PC-3 (cell line): ENCODE measurements around the gene KRT40. TPM values are rescaled to one million over a fixed set of nuclear protein-coding genes. Genes with fewer than 3 reads are reported as not detected.

ENCODE experiments used
- ATAC-seq: fragments of 200-7000 bp; cut with Tn5 transposase; 2 replicates; pipeline ENCODE4 v1.9.1; 2020; ENCODE audit warnings: mild to moderate bottlenecking, moderate library complexity
- BruUV-seq: library from RNA; stranded (reverse); fragments of 400-500 nt; replicated peaks from 2 replicates; lab custom pipeline; 2021; lab: Mats Ljungman, UMichigan
- CTCF ChIA-PET: fragments of 300-600 bp; sonication (Branson Sonifier 250); formaldehyde crosslinking; loops from one replicate; lab custom pipeline; 2022; ENCODE audit warnings: antibody characterized with exemption; lab: Charles Lee
- POLR2A ChIA-PET: fragments of 300-600 bp; sonication (Branson Sonifier 250); formaldehyde crosslinking; loops from one replicate; lab custom pipeline; 2022; ENCODE audit warnings: antibody characterized with exemption; ENCODE audit not compliant: unreplicated experiment; lab: Charles Lee
- DNase-seq: peaks from one replicate; pipeline ENCODE4 v3.0.0-alpha.2; 2015
- H2AFZ ChIP-seq: fragments of 300-600 bp; sonication (generic); 2 replicates; pipeline ENCODE4 v1.6.0; 2016; ENCODE audit warnings: antibody characterized with exemption, low read length
- H3F3A ChIP-seq: fragments of 300-600 bp; sonication (generic); one replicate; pipeline ENCODE4 v1.6.0; 2017; ENCODE audit warnings: antibody characterized with exemption, low read length, control low read depth, mild to moderate bottlenecking; ENCODE audit not compliant: unreplicated experiment
- H3K27ac ChIP-seq: fragments of 300-600 bp; sonication (generic); 2 replicates; pipeline ENCODE4 v1.5.1; 2016; ENCODE audit warnings: mild to moderate bottlenecking, low read length
- H3K27me3 ChIP-seq: fragments of 300-600 bp; sonication (generic); 2 replicates; pipeline ENCODE4 v1.6.1; 2016; ENCODE audit warnings: low read length, mixed read lengths
- H3K36me3 ChIP-seq: fragments of 300-600 bp; sonication (generic); 2 replicates; pipeline ENCODE4 v1.6.1; 2016; ENCODE audit warnings: low read depth, mixed run types, low read length, mixed read lengths
- H3K4me1 ChIP-seq: fragments of 300-600 bp; sonication (generic); 2 replicates; pipeline ENCODE4 v1.5.1; 2016; ENCODE audit warnings: low read length; ENCODE audit not compliant: insufficient read depth
- H3K4me2 ChIP-seq: fragments of 300-600 bp; sonication (generic); 2 replicates; pipeline ENCODE4 v1.6.0; 2016; ENCODE audit warnings: low read length
- H3K4me3 ChIP-seq: fragments of 300-600 bp; sonication (generic); 2 replicates; pipeline ENCODE4 v1.5.1; 2016; ENCODE audit warnings: mild to moderate bottlenecking, low read length, mixed read lengths
- H3K79me2 ChIP-seq: fragments of 300-600 bp; sonication (generic); 2 replicates; pipeline ENCODE4 v1.6.1; 2017; ENCODE audit warnings: low read length, mixed read lengths
- H3K9ac ChIP-seq: fragments of 300-600 bp; sonication (generic); 2 replicates; pipeline ENCODE4 v1.6.0; 2016; ENCODE audit warnings: mild to moderate bottlenecking, low read length
- H3K9me2 ChIP-seq: fragments of 300-600 bp; sonication (generic); replicated peaks from 2 replicates; pipeline ENCODE4 v1.6.1; 2016; ENCODE audit warnings: mixed run types, low read length, mixed read lengths
- H3K9me3 ChIP-seq: fragments of 300-600 bp; sonication (generic); 2 replicates; pipeline ENCODE4 v1.6.1; 2016; ENCODE audit warnings: low read length, mixed read lengths
- H4K20me1 ChIP-seq: fragments of 300-600 bp; sonication (generic); 2 replicates; pipeline ENCODE4 v1.6.1; 2016; ENCODE audit warnings: low read length, mixed read lengths
- CTCF ChIP-seq: fragments of 300-600 bp; sonication (generic); conservative IDR thresholded peaks from 2 replicates; pipeline ENCODE4 v1.5.1; 2017; ENCODE audit warnings: antibody characterized with exemption, low read depth, mild to moderate bottlenecking, low read length
- EZH2 ChIP-seq: fragments of 300-600 bp; sonication (generic); IDR thresholded peaks from one replicate; pipeline ENCODE4 v1.6.1; 2017; ENCODE audit warnings: antibody characterized with exemption, mild to moderate bottlenecking, low read length; ENCODE audit not compliant: unreplicated experiment
- EZH2phosphoT487 ChIP-seq: fragments of 300-600 bp; sonication (generic); IDR thresholded peaks from 2 replicates; pipeline ENCODE4 v1.6.1; 2018; ENCODE audit warnings: mild to moderate bottlenecking, antibody characterized with exemption, low read length, borderline replicate concordance
- intact Hi-C: fragments of 100-400 bp; cut with micrococcal nuclease; formaldehyde crosslinking; loops from 2 replicates; pipeline ENCODE4 v1.9.0; 2023
- total RNA-seq: library from RNA; depleted of rRNA; stranded (reverse); fragments of >200 nt; gene quantifications from 2 replicates; pipeline ENCODE4 v1.2.3, GENCODE V29; 2014

The KRT40 gene
- total RNA-seq, 1 experiment from 2014 or later: not detected

- H3K4me3 ChIP-seq: peak overlapping the region; percentile 4; the same call in 1 of the 2 replicates
- no peaks in the 10 kb centered on the region for H3K27me3 ChIP-seq
- intact Hi-C loops: loop anchor here (1.0 to 5.0 kb wide), 2 partner anchors 41 to 106 kb away; partner anchors contain the start of gene KRTAP2-3
- POLR2A ChIA-PET: interaction anchor here (0.6 to 0.7 kb wide), 3 partner anchors 27 to 711 kb away, joined by 3 to 6 read pairs (median 5); no protein-coding TSS in a partner anchor
- no peaks in the 10 kb centered on the region for H3K9me2 ChIP-seq
- H3F3A ChIP-seq: peaks cover 6% of the 10 kb centered on the region
- CTCF ChIA-PET: no interaction called here
- peaks cover 70% of the 10 kb centered on the region for H3K4me1 ChIP-seq
- H3K9me3 ChIP-seq: no peaks in the 10 kb centered on the region
- no peaks in the 10 kb centered on the region for H3K36me3 ChIP-seq
- H4K20me1 ChIP-seq: no peaks in the 10 kb centered on the region
- H3K4me2 ChIP-seq: peak overlapping the region; percentile 58
- H3K79me2 ChIP-seq: no peaks in the 10 kb centered on the region
- H3K27ac ChIP-seq: peak overlapping the region; percentile 92
- H3K9ac ChIP-seq: peak overlapping the region; percentile 55
- TF ChIP-seq CTCF: no peak
- TF ChIP-seq EZH2: no peak
- TF ChIP-seq EZH2phosphoT487: no peak
- H2AFZ ChIP-seq: no peak overlapping the region
- DNase-seq: peak; percentile 96
- BruUV-seq: TSS peak; percentile 84
- peak; percentile 89 for ATAC-seq
Measured at GRCh38 chr17:40956401-40957254, 27.5 kb downstream of the KRT40 start.

DNA sequence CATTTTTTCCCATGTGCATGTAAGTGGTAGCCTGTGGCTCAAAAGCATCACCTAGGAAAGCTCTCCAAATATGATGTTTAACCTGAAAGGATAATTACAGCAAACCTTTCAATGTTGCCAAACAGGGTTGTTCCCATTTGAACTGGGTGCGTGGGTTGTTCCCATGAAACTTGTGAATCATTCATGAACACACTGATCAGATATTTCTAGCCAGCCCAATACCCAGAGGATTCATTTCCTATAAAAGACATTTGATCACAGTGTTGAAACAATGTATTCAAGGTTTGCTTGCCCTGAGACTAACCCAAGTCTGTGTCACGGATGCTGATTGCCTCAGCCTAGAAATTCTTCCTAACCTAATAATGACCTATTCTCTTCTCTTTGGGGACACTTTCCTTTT, 30.2 kb downstream of the KRT40 start:
- Histone ChIP-seq H2AFZ (no peak overlapping the region), H3F3A (peaks cover 6% of the 10 kb centered on the region), H3K27me3 (no peaks in the 10 kb centered on the region), H3K9me2 (no peaks in the 10 kb centered on the region), H4K20me1 (no peaks in the 10 kb centered on the region), H3K9ac (peak overlapping the region; percentile 64), H3K4me1 (peaks cover 70% of the 10 kb centered on the region), H3K4me3 (no peak overlapping the region), H3K36me3 (no peaks in the 10 kb centered on the region), H3K79me2 (no peaks in the 10 kb centered on the region), H3K27ac (peak overlapping the region; percentile 92), H3K9me3 (no peaks in the 10 kb centered on the region), H3K4me2 (peak overlapping the region; percentile 23)
- intact Hi-C loops: no loop called here
- DNase-seq (peak; percentile 97), ATAC-seq (peak; percentile 51)
- POLR2A ChIA-PET: no interaction called here
- CTCF ChIA-PET: no interaction called here
- no peak for TF ChIP-seq CTCF
- no peak for TF ChIP-seq EZH2phosphoT487
- no peak for TF ChIP-seq EZH2
- no TSS peak for BruUV-seq

- H3K4me1 ChIP-seq: peaks cover 58% of the 10 kb centered on the region
- peaks cover 6% of the 10 kb centered on the region for H3F3A ChIP-seq
- peak; percentile 4 for DNase-seq
- H4K20me1 ChIP-seq: no peaks in the 10 kb centered on the region
- no peaks in the 10 kb centered on the region for H3K27me3 ChIP-seq
- ChIA-PET POLR2A (no interaction called here), CTCF (no interaction called here)
- no peak overlapping the region for H2AFZ ChIP-seq
- no peaks in the 10 kb centered on the region for H3K79me2 ChIP-seq
- H3K4me2 ChIP-seq: no peak overlapping the region
- no peaks in the 10 kb centered on the region for H3K36me3 ChIP-seq
- no peak overlapping the region for H3K4me3 ChIP-seq
- no peak for ATAC-seq
- no TSS peak for BruUV-seq
- TF ChIP-seq EZH2: no peak
- no peak for TF ChIP-seq CTCF
- TF ChIP-seq EZH2phosphoT487: no peak
- H3K9ac ChIP-seq: no peak overlapping the region
- peak overlapping the region; percentile 92 for H3K27ac ChIP-seq
- no peaks in the 10 kb centered on the region for H3K9me2 ChIP-seq
- no peaks in the 10 kb centered on the region for H3K9me3 ChIP-seq
- intact Hi-C loops: no loop called here
Measured at GRCh38 chr17:40952661-40953060, 31.5 kb downstream of the KRT40 start.
